ENCODE data around the gene CLMP. TPM values are rescaled to one million over a fixed set of nuclear protein-coding genes. Genes with fewer than 3 reads are reported as not detected.
"Not testable (repeated sequence)": the region's sequence is repeated elsewhere in the genome, so short reads cannot be mapped to it uniquely, and the experiment has no call there.

The CLMP gene
- total and polyA plus RNA-seq, 4 donors, result 12.9 to 33.8 (median 21.4) TPM

GRCh38 chr11:123163621-123164020 is 31.4 kb downstream of the CLMP start:
- WGBS (ENCODE audit: insufficient coverage), result 90% methylated on average over 1 of the region's 4 CpGs
- Histone ChIP-seq H3K9me3 (ENCODE audit: control insufficient read depth, insufficient read depth, low read length) (no peaks in the 10 kb centered on the region), H3K27ac (ENCODE audit: low read depth, low read length) (no peak overlapping the region), H3K27me3 (ENCODE audit: control insufficient read depth, insufficient read depth, low read length) (no peaks in the 10 kb centered on the region), H3K4me3 (ENCODE audit: low read depth, low read length) (no peak overlapping the region), H3K4me1 (ENCODE audit: control insufficient read depth, insufficient read depth, low read length) (no peaks in the 10 kb centered on the region), H3K36me3 (ENCODE audit: control insufficient read depth, insufficient read depth, low read length) (no peaks in the 10 kb centered on the region)
- DNase-seq (ENCODE audit: low read depth in 4 of 6, low spot score in 6 of 6), result no peak

GRCh38 chr11:123161376-123162030 is 33.5 kb downstream of the CLMP start:
- Histone ChIP-seq H3K4me1 (ENCODE audit: control insufficient read depth, insufficient read depth, low read length) (peaks cover 6% of the 10 kb centered on the region), H3K27me3 (ENCODE audit: control insufficient read depth, insufficient read depth, low read length) (no peaks in the 10 kb centered on the region), H3K27ac (ENCODE audit: low read depth, low read length) (no peak overlapping the region), H3K4me3 (ENCODE audit: low read depth, low read length) (no peak overlapping the region), H3K36me3 (ENCODE audit: control insufficient read depth, insufficient read depth, low read length) (no peaks in the 10 kb centered on the region), H3K9me3 (ENCODE audit: control insufficient read depth, insufficient read depth, low read length) (no peaks in the 10 kb centered on the region)
- DNase-seq (ENCODE audit: low read depth in 4 of 6, low spot score in 6 of 6), result peak in 1 of 6 donors; percentile 67
- 91% methylated on average over 5 of the region's 8 CpGs for WGBS (ENCODE audit: insufficient coverage)

GRCh38 chr11:123159183-123159857 is 35.7 kb downstream of the CLMP start:
- Histone ChIP-seq H3K27me3 (ENCODE audit: control insufficient read depth, insufficient read depth, low read length) (no peaks in the 10 kb centered on the region), H3K4me1 (ENCODE audit: control insufficient read depth, insufficient read depth, low read length) (peaks cover 6% of the 10 kb centered on the region), H3K36me3 (ENCODE audit: control insufficient read depth, insufficient read depth, low read length) (no peaks in the 10 kb centered on the region), H3K4me3 (ENCODE audit: low read depth, low read length) (no peak overlapping the region), H3K9me3 (ENCODE audit: control insufficient read depth, insufficient read depth, low read length) (no peaks in the 10 kb centered on the region), H3K27ac (ENCODE audit: low read depth, low read length) (no peak overlapping the region)
- no peak for DNase-seq (ENCODE audit: low read depth in 4 of 6, low spot score in 6 of 6)
- 92% methylated on average over 8 of the region's 10 CpGs for WGBS (ENCODE audit: insufficient coverage)

GRCh38 chr11:123158033-123159003 is 36.7 kb downstream of the CLMP start:
- Histone ChIP-seq H3K36me3 (ENCODE audit: control insufficient read depth, insufficient read depth, low read length) (no peaks in the 10 kb centered on the region), H3K4me1 (ENCODE audit: control insufficient read depth, insufficient read depth, low read length) (peaks cover 6% of the 10 kb centered on the region), H3K9me3 (ENCODE audit: control insufficient read depth, insufficient read depth, low read length) (no peaks in the 10 kb centered on the region), H3K4me3 (ENCODE audit: low read depth, low read length) (no peak overlapping the region), H3K27ac (ENCODE audit: low read depth, low read length) (no peak overlapping the region), H3K27me3 (ENCODE audit: control insufficient read depth, insufficient read depth, low read length) (no peaks in the 10 kb centered on the region)
- peak in 1 of 6 donors; percentile 81 for DNase-seq (ENCODE audit: low read depth in 4 of 6, low spot score in 6 of 6)
- whole genome bisulfite sequencing (ENCODE audit: insufficient coverage), result 44% methylated on average over 7 of the region's 11 CpGs

- Histone ChIP-seq H3K9me3 (ENCODE audit: control insufficient read depth, insufficient read depth, low read length) (no peaks in the 10 kb centered on the region), H3K36me3 (ENCODE audit: control insufficient read depth, insufficient read depth, low read length) (no peaks in the 10 kb centered on the region), H3K27ac (ENCODE audit: low read depth, low read length) (no peak overlapping the region), H3K4me1 (ENCODE audit: control insufficient read depth, insufficient read depth, low read length) (peaks cover 1% of the 10 kb centered on the region), H3K27me3 (ENCODE audit: control insufficient read depth, insufficient read depth, low read length) (no peaks in the 10 kb centered on the region), H3K4me3 (ENCODE audit: low read depth, low read length) (no peak overlapping the region)
- DNase-seq (ENCODE audit: low read depth in 4 of 6, low spot score in 6 of 6), result peak in 1 of 6 donors; percentile 50
- 75% methylated on average over 7 of the region's 9 CpGs for WGBS (ENCODE audit: insufficient coverage)
These were observed 42.1 kb downstream of the CLMP start for GRCh38 chr11:123152951-123153350.

- H3K4me1 ChIP-seq (ENCODE audit: control insufficient read depth, insufficient read depth, low read length); DNase-seq (ENCODE audit: low read depth in 4 of 6, low spot score in 6 of 6): not testable (repeated sequence)
- no CpG with 5 or more reads among the region's 5 CpGs for WGBS (ENCODE audit: insufficient coverage)
These were observed 42.7 kb downstream of the CLMP start for GRCh38 chr11:123152346-123152745.

GRCh38 chr11:123151796-123152195 is 43.3 kb downstream of the CLMP start:
- Histone ChIP-seq H3K27ac (ENCODE audit: low read depth, low read length) (no peak overlapping the region), H3K36me3 (ENCODE audit: control insufficient read depth, insufficient read depth, low read length) (no peaks in the 10 kb centered on the region), H3K27me3 (ENCODE audit: control insufficient read depth, insufficient read depth, low read length) (no peaks in the 10 kb centered on the region), H3K4me3 (ENCODE audit: low read depth, low read length) (no peak overlapping the region), H3K9me3 (ENCODE audit: control insufficient read depth, insufficient read depth, low read length) (no peaks in the 10 kb centered on the region), H3K4me1 (ENCODE audit: control insufficient read depth, insufficient read depth, low read length) (no peaks in the 10 kb centered on the region)
- DNase-seq (ENCODE audit: low read depth in 4 of 6, low spot score in 6 of 6), result peak in 1 of 6 donors; percentile 81
- WGBS (ENCODE audit: insufficient coverage), result no CpG with 5 or more reads among the region's 2 CpGs

More at GRCh38 chr11:123152346-123152745, 42.7 kb downstream of the CLMP start:
- not testable (repeated sequence) for H3K4me3 ChIP-seq (ENCODE audit: low read depth, low read length); H3K36me3 ChIP-seq (ENCODE audit: control insufficient read depth, insufficient read depth, low read length); H3K27me3 ChIP-seq (ENCODE audit: control insufficient read depth, insufficient read depth, low read length); H3K9me3 ChIP-seq (ENCODE audit: control insufficient read depth, insufficient read depth, low read length); H3K27ac ChIP-seq (ENCODE audit: low read depth, low read length)

GRCh38 chr11:123151366-123151765 is 43.7 kb downstream of the CLMP start:
- no peaks in the 10 kb centered on the region for H3K4me1 ChIP-seq (ENCODE audit: control insufficient read depth, insufficient read depth, low read length)
- H3K36me3 ChIP-seq (ENCODE audit: control insufficient read depth, insufficient read depth, low read length), result no peaks in the 10 kb centered on the region
- H3K9me3 ChIP-seq (ENCODE audit: control insufficient read depth, insufficient read depth, low read length), result no peaks in the 10 kb centered on the region
- H3K4me3 ChIP-seq (ENCODE audit: low read depth, low read length), result no peak overlapping the region
- no peaks in the 10 kb centered on the region for H3K27me3 ChIP-seq (ENCODE audit: control insufficient read depth, insufficient read depth, low read length)
- no peak for DNase-seq (ENCODE audit: low read depth in 4 of 6, low spot score in 6 of 6)
- no peak overlapping the region for H3K27ac ChIP-seq (ENCODE audit: low read depth, low read length)
- WGBS (ENCODE audit: insufficient coverage), result no CpG with 5 or more reads among the region's 3 CpGs

GRCh38 chr11:123150882-123151281 is 44.2 kb downstream of the CLMP start:
- H3K27me3 ChIP-seq (ENCODE audit: control insufficient read depth, insufficient read depth, low read length), result no peaks in the 10 kb centered on the region
- WGBS (ENCODE audit: insufficient coverage), result 89% methylated on average over 4 of the region's 6 CpGs
- no peaks in the 10 kb centered on the region for H3K36me3 ChIP-seq (ENCODE audit: control insufficient read depth, insufficient read depth, low read length)
- no peak for DNase-seq (ENCODE audit: low read depth in 4 of 6, low spot score in 6 of 6)
- H3K4me3 ChIP-seq (ENCODE audit: low read depth, low read length), result no peak overlapping the region
- H3K9me3 ChIP-seq (ENCODE audit: control insufficient read depth, insufficient read depth, low read length), result no peaks in the 10 kb centered on the region
- H3K4me1 ChIP-seq (ENCODE audit: control insufficient read depth, insufficient read depth, low read length), result peaks cover under 1% of the 10 kb centered on the region
- H3K27ac ChIP-seq (ENCODE audit: low read depth, low read length), result no peak overlapping the region

All from spinal cord (tissue), 10 donors.